HTR-8/SVneo (cell line): ENCODE results near the gene CACNA1D.
A peak's percentile ranks its signal among the peaks of the same experiment; 100 is the strongest.

Experiments used
- DNase-seq: peaks from one replicate; pipeline ENCODE4 v3.0.0; 2011; ENCODE audit warnings: low spot score, mixed read lengths; ENCODE audit not compliant: insufficient read length
- FAIRE-seq: peaks from 2 replicates; lab custom pipeline; 2011; peaks lifted over from hg19 to GRCh38; lab: Jason Lieb, UNC

CACNA1D gene

GRCh38 chr3:53795176-53795575 is 300.8 kb downstream of the CACNA1D start:
- DNase-seq (no peak), FAIRE-seq (no peak)

- FAIRE-seq (no peak), DNase-seq (no peak)
Measured at GRCh38 chr3:53795789-53796560, 301.6 kb downstream of the CACNA1D start.

- peak; percentile 58 for FAIRE-seq
Measured at GRCh38 chr3:53798144-53798543, 303.7 kb downstream of the CACNA1D start.

GRCh38 chr3:53799338-53799865 is 305.0 kb downstream of the CACNA1D start:
- DNase-seq: no peak
- peak; percentile 13 for FAIRE-seq

More at GRCh38 chr3:53798144-53798543, 303.7 kb downstream of the CACNA1D start:
- DNase-seq: no peak

DNA sequence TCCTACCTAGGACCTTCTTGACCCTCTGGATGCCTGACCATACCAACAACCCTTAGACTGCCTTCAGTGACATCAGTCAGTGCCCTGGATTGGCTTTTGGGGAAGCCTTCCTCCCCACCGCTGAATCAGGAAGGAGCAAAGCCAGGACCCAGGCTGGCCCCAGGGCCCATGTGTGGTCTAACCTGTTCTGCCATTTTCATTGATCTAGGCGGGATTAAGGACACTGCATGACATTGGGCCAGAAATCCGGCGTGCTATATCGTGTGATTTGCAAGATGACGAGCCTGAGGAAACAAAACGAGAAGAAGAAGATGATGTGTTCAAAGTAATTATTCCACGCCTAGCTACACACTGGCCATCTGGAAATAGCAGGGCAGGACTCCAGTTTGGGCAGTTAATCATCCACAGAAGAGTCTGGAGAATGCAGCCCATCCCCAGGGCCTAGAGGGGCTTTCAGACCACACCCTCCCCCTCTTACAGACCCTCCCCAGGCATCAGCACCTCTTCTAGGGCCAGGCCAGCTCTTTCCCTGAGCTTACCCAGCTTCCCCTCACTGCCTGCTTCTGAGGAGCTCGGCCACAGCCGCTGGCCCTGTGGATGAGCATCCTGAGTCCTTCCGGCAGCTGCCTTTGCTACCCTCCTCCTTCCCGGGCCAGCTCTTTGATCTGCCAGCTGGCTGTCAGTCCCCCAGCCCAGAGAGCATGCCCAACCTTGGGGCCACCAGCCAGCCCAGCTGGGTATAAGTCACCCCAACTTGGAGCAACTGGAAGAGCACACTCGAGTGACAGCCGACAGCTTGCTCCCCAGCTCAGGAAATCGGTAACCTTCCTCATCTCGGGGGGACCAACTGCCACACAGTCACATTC is 305.9 kb downstream of the CACNA1D start:
- DNase-seq (no peak), FAIRE-seq (no peak)

- DNase-seq (no peak), FAIRE-seq (no peak)
Measured at GRCh38 chr3:53801319-53801718, 306.9 kb downstream of the CACNA1D start.

- DNase-seq: no peak
- FAIRE-seq: no peak
Measured at GRCh38 chr3:53802256-53802880, 308.0 kb downstream of the CACNA1D start.

- no peak for FAIRE-seq
Measured at GRCh38 chr3:53803124-53803815, 308.9 kb downstream of the CACNA1D start.

DNA sequence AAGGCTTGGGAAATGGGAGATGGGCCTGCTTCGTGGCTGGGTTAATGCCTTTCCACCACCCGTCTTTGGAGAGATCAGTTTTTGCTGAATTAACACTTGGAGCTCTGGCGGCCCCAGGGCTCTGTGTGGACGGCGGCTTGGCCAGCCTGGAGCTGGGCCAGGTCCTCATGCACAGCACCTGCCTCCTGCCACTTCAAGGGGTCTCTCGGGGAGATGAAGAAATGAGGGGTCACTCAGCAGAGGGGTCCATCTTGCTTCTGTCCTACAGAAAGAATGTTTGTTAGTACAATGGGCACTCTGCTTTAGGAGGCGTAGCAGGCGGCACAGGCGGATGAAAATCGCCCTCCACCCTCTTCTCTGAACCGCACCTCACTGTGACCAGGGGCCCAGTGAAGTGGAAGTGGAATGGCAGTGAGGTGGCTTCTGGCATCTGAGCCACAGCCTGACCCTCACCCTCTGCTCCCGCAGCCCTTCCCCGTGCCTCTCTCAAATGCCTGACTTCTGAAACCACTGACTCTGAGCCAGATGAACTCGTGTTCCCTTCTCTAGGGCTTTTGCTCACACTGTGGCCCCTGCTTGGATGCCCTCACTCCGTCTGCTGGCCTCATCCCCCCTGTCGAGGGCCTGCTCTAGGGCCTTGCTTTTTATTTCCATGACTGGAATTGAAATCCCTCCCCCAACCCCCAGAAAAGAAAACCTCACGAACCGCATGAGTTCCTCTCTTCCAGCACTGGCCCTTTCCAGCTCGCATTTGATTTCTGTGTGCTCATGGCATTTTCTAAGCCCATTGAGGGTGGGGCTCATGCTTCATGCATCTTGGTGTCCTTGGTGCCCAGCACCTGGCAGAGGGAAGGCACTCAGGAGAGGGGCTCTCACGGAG is 309.6 kb downstream of the CACNA1D start:
- DNase-seq: no peak
- FAIRE-seq: no peak

More at GRCh38 chr3:53803124-53803815, 308.9 kb downstream of the CACNA1D start:
- no peak for DNase-seq

DNA sequence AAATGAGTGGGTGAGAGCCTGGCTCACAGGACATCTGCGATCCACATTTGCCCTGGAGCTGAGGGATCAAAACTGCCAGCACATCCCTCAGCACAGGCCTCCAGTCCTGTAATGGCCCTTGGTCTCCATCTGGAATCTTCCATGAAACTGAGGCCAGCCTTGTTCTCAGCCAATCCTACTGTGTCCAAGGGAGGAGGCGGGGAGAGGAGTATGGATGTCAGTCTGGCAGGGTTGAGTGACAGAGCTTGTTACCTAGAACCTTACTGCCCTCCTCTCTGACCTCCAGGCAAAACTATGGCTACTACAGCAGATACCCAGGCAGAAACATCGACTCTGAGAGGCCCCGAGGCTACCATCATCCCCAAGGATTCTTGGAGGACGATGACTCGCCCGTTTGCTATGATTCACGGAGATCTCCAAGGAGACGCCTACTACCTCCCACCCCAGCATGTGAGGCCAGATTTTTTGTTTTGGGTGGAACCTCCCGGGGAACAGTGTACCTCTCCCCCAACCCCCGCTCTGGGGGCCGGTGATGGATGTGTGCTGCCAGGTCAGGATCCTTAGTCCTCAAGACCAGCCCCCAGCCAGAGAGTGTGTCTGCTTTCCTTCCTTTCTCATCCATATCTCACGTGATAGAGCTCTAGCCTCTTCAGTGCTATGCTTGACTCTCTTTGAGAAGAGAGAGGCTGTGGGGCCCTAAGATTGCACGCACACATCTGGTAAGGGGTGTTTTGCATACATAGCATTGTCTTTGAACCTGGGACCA is 310.5 kb downstream of the CACNA1D start:
- FAIRE-seq: no peak

DNA sequence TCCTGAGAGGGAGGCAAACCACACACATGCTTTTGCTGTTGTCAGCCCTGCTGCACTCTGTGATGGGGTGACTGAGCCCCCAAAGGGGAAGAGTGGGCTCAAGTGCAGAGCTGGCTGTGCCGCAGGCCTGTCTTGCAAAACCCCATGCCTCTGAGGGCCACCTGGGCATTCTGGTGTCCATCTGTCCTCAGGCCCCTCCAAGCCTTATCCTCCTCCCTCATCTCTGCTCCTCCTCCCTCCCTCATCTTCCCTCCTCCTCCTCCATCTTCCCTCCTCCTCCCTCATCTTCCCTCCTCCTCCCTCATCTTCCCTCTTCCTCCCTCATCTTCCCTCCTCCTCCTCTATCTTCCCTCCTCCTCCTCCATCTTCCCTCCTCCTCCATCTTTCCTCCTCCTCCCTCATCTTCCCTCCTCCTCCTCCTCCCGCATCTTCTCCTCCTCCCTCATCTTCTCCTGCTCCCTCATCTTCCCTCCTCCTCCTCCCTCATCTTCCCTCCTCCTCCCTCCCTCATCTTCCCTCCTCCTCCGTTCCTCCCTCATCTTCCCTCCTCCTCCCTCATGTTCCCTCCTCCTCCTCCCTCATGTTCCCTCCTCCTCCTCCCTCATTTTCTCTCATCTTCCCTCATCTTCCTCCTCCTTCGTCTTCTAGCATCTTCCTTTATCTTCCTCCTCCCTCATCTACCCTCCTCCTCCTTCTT is 311.2 kb downstream of the CACNA1D start:
- DNase-seq (no peak), FAIRE-seq (no peak)

More for the DNA sequence above, 310.5 kb downstream of the CACNA1D start:
- peak; percentile 77 for DNase-seq

GRCh38 chr3:53806182-53807116 is 312.0 kb downstream of the CACNA1D start:
- DNase-seq (no peak), FAIRE-seq (peak; percentile 51)

GRCh38 chr3:53807117-53807810 is 312.9 kb downstream of the CACNA1D start:
- DNase-seq (no peak), FAIRE-seq (no peak)

DNA sequence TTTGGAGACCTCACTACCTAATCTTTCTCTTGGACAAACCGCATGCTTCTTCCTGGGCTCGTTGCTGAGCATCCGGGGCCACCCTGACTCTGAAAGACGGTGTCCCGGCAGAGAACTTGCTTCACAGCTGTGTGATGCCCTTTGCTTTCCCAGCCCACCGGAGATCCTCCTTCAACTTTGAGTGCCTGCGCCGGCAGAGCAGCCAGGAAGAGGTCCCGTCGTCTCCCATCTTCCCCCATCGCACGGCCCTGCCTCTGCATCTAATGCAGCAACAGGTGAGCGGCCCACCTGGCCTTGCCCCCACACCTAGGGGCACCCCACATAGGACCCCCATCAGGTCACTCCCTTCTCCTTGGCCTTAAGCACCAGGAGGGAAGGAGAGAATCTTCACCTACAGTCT is 314.1 kb downstream of the CACNA1D start:
- FAIRE-seq: no peak
- DNase-seq: no peak

DNA sequence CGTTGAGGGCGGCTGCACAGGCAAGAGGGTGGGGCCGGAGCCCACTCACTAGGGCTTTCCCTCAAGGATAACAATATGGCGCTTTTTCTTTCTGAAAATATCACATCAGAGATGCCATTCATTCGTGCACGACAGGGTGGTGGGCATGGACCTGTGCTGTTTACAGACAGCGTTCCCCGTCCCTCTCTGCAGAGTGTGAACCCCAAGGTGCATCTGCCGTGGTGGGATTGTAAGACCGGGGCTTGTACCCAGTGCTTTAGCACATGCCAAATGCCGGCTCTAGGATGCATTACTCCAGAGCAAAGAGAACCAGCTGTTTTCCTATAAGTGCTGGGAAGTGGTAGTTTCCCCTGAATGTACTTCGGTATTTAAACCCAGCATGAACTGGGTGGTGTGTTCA is 314.9 kb downstream of the CACNA1D start:
- no peak for DNase-seq
- no peak for FAIRE-seq
